Activated T-helper 17 cell treated with anti-CD3 and anti-CD28 coated beads, Interleukin-2, amount 50 U/mL, for 72 hours (primary cell): ENCODE data around the gene LRRN2. TPM values are rescaled to one million over a fixed set of nuclear protein-coding genes. Genes with fewer than 3 reads are reported as not detected.

Experiments
- ATAC-seq: fragments of 150-1000 bp; cut with Tn5 transposase; replicated peaks from 2 replicates; pipeline ENCODE4 v1.10.0; 2021; ENCODE audit warnings: mild to moderate bottlenecking, moderate library complexity
- H3K27ac Mint-ChIP-seq: one replicate; pipeline ENCODE4 v1.8.0; 2022; ENCODE audit warnings: mixed read lengths
- H3K27me3 Mint-ChIP-seq: one replicate; pipeline ENCODE4 v1.8.0; 2022; ENCODE audit warnings: mixed read lengths
- H3K36me3 Mint-ChIP-seq: one replicate; pipeline ENCODE4 v1.8.0; 2022; ENCODE audit warnings: low read depth, mild to moderate bottlenecking, mixed read lengths
- H3K4me1 Mint-ChIP-seq: one replicate; pipeline ENCODE4 v1.8.0; 2022; ENCODE audit warnings: mixed read lengths
- H3K4me3 Mint-ChIP-seq: one replicate; pipeline ENCODE4 v1.8.0; 2022; ENCODE audit warnings: mild to moderate bottlenecking, mixed read lengths
- H3K9me3 Mint-ChIP-seq: one replicate; pipeline ENCODE4 v1.8.0; 2022; ENCODE audit warnings: mixed read lengths
- total RNA-seq, 2 donors: library from RNA; stranded (reverse); gene quantifications; one replicate each; pipeline ENCODE4 v1.2.3, GENCODE V29; 2022

The LRRN2 gene
- total RNA-seq, 2 donors from 2014 or later: not detected

GRCh38 chr1:204583909-204584632 is 101.5 kb downstream of the LRRN2 start:
- peak overlapping the region; percentile 36 for H3K4me3 Mint-ChIP-seq
- H3K9me3 Mint-ChIP-seq: no peaks in the 10 kb centered on the region
- no peaks in the 10 kb centered on the region for H3K27me3 Mint-ChIP-seq
- ATAC-seq: no peak
- no peaks in the 10 kb centered on the region for H3K36me3 Mint-ChIP-seq
- no peak overlapping the region for H3K27ac Mint-ChIP-seq
- H3K4me1 Mint-ChIP-seq: peaks cover 11% of the 10 kb centered on the region

- no peaks in the 10 kb centered on the region for H3K9me3 Mint-ChIP-seq
- peaks cover 18% of the 10 kb centered on the region for H3K4me1 Mint-ChIP-seq
- no peaks in the 10 kb centered on the region for H3K27me3 Mint-ChIP-seq
- no peak for ATAC-seq
- H3K36me3 Mint-ChIP-seq: no peaks in the 10 kb centered on the region
- H3K4me3 Mint-ChIP-seq: no peak overlapping the region
- H3K27ac Mint-ChIP-seq: no peak overlapping the region
Measured at GRCh38 chr1:204581759-204582158, 103.8 kb downstream of the LRRN2 start.

DNA sequence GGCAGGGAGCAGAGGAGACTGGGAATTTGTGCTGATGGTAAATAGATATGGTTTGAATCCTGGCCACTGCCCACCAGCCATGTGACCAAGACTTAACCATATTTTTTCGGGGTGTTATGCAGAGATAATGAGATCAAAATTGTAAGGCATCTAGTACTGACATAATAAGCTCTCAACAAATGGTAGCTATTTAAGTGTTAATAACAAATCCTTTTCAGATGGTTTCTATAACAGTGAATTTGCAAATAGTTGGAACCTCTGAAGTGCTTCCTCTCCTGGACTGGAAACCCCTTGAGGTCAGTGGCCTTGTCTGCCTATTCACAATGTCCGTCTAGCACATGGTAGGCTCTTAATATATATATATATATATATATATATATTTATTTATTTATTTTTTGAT is 104.7 kb downstream of the LRRN2 start:
- no peaks in the 10 kb centered on the region for H3K9me3 Mint-ChIP-seq
- H3K27ac Mint-ChIP-seq: no peak overlapping the region
- ATAC-seq: no peak
- peaks cover 18% of the 10 kb centered on the region for H3K4me1 Mint-ChIP-seq
- H3K4me3 Mint-ChIP-seq: no peak overlapping the region
- H3K27me3 Mint-ChIP-seq: no peaks in the 10 kb centered on the region
- H3K36me3 Mint-ChIP-seq: no peaks in the 10 kb centered on the region

- Mint-ChIP-seq H3K36me3 (no peaks in the 10 kb centered on the region), H3K27me3 (no peaks in the 10 kb centered on the region), H3K27ac (peak overlapping the region; percentile 95), H3K4me3 (peak overlapping the region; percentile 91), H3K9me3 (no peaks in the 10 kb centered on the region), H3K4me1 (peaks cover 18% of the 10 kb centered on the region)
- ATAC-seq: peak; percentile 6
Measured at GRCh38 chr1:204579681-204580080, 105.9 kb downstream of the LRRN2 start.

DNA sequence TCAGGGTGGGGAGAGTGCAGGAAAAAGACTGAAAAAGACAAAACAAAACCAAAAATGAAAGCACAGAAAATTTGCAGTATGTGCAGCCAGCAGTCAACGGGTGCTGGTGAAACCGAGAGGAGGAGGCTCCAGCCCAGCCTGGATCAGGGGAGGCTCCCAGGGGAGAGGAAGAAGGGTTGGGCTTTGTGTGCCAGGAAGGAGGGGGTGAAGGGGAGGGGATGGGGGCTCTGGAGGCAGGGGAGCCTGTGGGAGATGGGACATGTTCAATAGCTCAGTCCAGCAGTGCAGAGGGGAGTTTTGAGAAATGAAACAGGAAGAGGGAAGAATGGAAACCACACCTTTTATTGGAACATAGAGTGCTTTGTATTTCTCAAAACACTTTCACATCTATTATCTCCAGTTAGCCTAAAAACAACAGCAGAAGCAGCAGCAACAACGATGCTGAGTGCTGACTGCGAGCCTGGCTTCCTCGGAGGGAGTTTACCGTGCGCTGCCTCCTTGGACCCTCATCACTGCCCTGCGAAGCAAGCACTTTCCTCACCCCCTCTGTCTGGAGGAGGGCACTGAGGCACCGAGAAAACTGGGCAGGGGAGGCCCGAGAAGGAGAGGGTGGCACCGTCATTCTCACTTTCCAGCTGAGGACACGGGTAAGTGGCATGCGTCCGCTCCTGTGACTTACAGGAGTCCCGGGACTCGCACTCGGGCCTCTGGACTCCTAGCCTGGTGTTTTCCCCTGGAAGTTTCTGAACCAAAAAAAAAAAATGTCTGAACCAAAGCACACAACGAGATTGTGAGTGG is 106.5 kb downstream of the LRRN2 start:
- Mint-ChIP-seq H3K36me3 (no peaks in the 10 kb centered on the region), H3K4me1 (peaks cover 18% of the 10 kb centered on the region), H3K27me3 (no peaks in the 10 kb centered on the region), H3K4me3 (peak overlapping the region; percentile 91), H3K9me3 (no peaks in the 10 kb centered on the region), H3K27ac (peak overlapping the region; percentile 95)
- peak; percentile 86 for ATAC-seq

GRCh38 chr1:204577794-204578478 is 107.6 kb downstream of the LRRN2 start:
- Mint-ChIP-seq H3K27me3 (no peaks in the 10 kb centered on the region), H3K36me3 (peaks cover 2% of the 10 kb centered on the region), H3K4me3 (peak overlapping the region; percentile 91), H3K9me3 (no peaks in the 10 kb centered on the region), H3K27ac (peak overlapping the region; percentile 95), H3K4me1 (peaks cover 18% of the 10 kb centered on the region)
- no peak for ATAC-seq

DNA sequence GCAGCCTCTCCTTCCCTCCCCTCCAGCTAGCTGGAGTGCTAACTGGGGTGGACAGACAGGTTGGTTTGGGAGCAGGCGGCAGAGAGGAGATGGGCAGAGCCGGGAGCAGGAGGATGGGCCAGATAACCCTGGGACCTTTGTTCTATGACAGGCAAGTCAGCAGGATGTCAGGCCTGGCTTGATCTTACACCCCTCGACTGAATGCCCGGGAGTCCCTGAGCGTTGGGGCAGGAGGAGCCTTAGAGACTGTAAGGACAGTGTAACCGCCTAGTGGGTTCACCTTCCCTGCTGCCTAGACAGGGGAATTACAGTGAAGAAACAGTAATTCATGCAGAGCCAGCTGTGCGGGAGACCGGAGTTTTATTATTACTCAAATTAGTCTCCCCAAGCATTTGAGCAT is 109.1 kb downstream of the LRRN2 start:
- H3K36me3 Mint-ChIP-seq: peaks cover 10% of the 10 kb centered on the region
- no peak overlapping the region for H3K4me3 Mint-ChIP-seq
- H3K9me3 Mint-ChIP-seq: no peaks in the 10 kb centered on the region
- no peaks in the 10 kb centered on the region for H3K27me3 Mint-ChIP-seq
- peak overlapping the region; percentile 69 for H3K27ac Mint-ChIP-seq
- no peak for ATAC-seq
- peaks cover 18% of the 10 kb centered on the region for H3K4me1 Mint-ChIP-seq

- no peaks in the 10 kb centered on the region for H3K27me3 Mint-ChIP-seq
- peaks cover 18% of the 10 kb centered on the region for H3K4me1 Mint-ChIP-seq
- no peak for ATAC-seq
- peak overlapping the region; percentile 69 for H3K27ac Mint-ChIP-seq
- no peak overlapping the region for H3K4me3 Mint-ChIP-seq
- peaks cover 20% of the 10 kb centered on the region for H3K36me3 Mint-ChIP-seq
- no peaks in the 10 kb centered on the region for H3K9me3 Mint-ChIP-seq
Measured at GRCh38 chr1:204575221-204576190, 110.0 kb downstream of the LRRN2 start.

DNA sequence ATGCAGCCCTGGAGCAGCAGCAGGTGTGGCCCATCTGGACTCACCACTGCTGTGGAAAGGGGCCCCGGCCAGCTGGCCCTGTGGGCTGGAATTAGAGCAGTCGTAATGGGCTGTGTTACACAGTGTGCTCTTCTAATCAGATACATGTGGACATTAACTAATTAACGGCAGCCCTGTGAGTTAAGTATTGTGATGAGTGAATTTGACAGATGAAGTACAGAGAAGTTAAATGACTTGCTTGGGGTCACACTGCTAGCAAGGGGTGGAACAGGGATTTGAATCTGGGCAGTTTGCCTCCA is 110.7 kb downstream of the LRRN2 start:
- Mint-ChIP-seq H3K27me3 (no peaks in the 10 kb centered on the region), H3K9me3 (no peaks in the 10 kb centered on the region), H3K36me3 (peaks cover 27% of the 10 kb centered on the region), H3K4me3 (no peak overlapping the region), H3K27ac (no peak overlapping the region), H3K4me1 (peaks cover 12% of the 10 kb centered on the region)
- ATAC-seq: no peak

GRCh38 chr1:204574016-204574864 is 111.3 kb downstream of the LRRN2 start:
- H3K4me3 Mint-ChIP-seq: no peak overlapping the region
- H3K27me3 Mint-ChIP-seq: no peaks in the 10 kb centered on the region
- no peak overlapping the region for H3K27ac Mint-ChIP-seq
- H3K9me3 Mint-ChIP-seq: no peaks in the 10 kb centered on the region
- H3K4me1 Mint-ChIP-seq: peaks cover 9% of the 10 kb centered on the region
- H3K36me3 Mint-ChIP-seq: peaks cover 28% of the 10 kb centered on the region
- ATAC-seq: no peak

DNA sequence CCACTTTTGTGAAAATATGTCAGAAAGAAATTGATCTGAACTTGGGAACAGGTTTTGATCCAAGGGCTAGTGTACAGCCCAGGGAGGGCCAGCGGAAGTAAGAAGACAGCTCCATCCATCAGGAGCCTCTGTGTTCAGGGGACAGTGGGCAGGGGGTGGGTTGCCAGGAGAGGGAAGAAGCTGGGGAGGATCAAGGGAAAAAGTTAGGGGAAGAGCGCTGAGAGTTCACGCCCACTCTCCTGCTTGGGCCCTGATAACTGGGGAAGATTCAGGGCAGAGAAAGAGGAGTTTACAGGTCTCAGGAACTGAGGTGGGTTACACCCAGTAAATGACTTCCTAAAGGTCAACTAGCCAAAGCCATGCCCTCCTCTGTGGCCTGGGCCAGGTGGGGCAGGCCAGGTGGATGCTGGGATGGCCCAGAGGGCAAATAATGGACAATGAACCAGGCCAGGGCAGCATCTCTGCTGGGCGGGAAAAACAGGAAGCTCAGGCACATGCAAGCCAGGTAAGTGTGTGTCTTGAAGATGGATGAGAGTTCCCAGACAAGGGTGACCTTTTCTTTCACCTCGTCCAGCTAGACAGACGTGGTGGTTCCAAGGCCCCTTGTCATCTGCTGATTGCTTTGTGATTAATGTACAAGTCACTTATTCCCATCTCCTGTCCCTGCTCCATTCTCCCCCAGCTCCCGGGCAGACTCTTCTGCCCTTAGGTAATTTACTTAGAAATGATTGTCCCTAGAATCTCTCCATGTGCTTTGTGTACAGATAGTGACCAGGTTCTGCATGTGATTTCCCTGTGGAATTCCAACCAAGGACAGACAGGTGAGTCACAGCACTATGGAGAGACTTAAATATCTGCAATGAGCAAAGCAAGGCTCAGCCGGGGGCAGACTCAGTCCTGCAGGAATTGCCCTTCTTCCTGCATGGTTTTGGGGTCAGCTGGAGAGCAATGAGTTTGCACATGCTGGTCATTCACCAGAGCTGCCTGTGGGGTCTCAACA is 112.3 kb downstream of the LRRN2 start:
- Mint-ChIP-seq H3K36me3 (peaks cover 30% of the 10 kb centered on the region), H3K4me3 (no peak overlapping the region), H3K4me1 (no peaks in the 10 kb centered on the region), H3K9me3 (no peaks in the 10 kb centered on the region), H3K27me3 (no peaks in the 10 kb centered on the region), H3K27ac (no peak overlapping the region)
- ATAC-seq: no peak

- Mint-ChIP-seq H3K27me3 (no peaks in the 10 kb centered on the region), H3K9me3 (no peaks in the 10 kb centered on the region), H3K4me3 (no peak overlapping the region), H3K4me1 (no peaks in the 10 kb centered on the region), H3K27ac (no peak overlapping the region), H3K36me3 (peaks cover 43% of the 10 kb centered on the region)
- no peak for ATAC-seq
Measured at GRCh38 chr1:204571631-204572030, 113.9 kb downstream of the LRRN2 start.
